Placental pericyte (primary cell): Measurements from ENCODE around the gene OR8B4. TPM values are rescaled to one million over a fixed set of nuclear protein-coding genes. Genes with fewer than 3 reads are reported as not detected.

Experiments
- total RNA-seq: library from RNA; depleted of rRNA; stranded (reverse); fragments of >200 nt; gene quantifications from 2 replicates; pipeline ENCODE4 v1.2.3, GENCODE V29; 2012

OR8B4 gene
- not detected in 2 replicates for total RNA-seq

GRCh38 chr11:124424384-124424921, at the start of gene OR8B4:
TSS of gene OR8B4 (minus strand) at chr11:124424871. CDS start at chr11:124424871, 0 bp downstream.

DNA sequence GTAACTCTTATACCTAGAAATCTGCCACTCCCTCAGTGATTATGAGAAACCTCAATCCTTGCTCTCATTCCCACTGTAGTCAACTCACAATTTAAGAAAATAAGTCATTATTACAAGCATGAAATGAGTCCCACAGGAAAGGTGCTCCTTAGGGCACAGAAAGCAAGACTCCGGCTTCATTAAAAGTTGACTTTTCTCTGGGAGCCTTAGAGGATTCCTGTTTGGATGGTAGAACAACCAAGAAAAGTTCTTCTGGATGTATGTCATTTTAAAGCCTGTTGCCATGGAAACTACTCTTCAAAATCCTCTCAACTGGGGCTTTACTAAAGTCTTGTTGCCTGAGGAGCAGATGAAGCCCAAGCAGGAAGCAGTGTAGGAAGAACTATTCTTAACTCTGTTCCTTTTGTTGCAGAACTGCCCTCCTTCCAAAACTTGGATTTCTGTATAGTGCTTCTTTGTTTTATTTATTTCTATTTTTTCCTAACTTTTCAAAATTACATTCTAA, 21.0 kb upstream of the OR8B4 start, which contains the start of gene OR8B8:
OR8B8 (minus strand) TSS at position 51 of the 505 bp plus-strand sequence. CDS start 4,611 bp downstream, outside the sequence.

GRCh38 chr11:124398924-124399323, 25.7 kb downstream of the OR8B4 start, which contains the start of gene OR8B3:
TSS of gene OR8B3 (minus strand) at chr11:124399024. CDS start at chr11:124397351, 1,673 bp downstream.

GRCh38 chr11:124384399-124384798, 40.3 kb downstream of the OR8B4 start, which contains the start of gene OR8B2:
TSS of gene OR8B2 (minus strand) at chr11:124384499. CDS start at chr11:124383343, 1,156 bp downstream.

Other genes starting within 250 kb of the OR8B4 start
- under 0.01 TPM in 2 replicates for gene OR10D3, start 241.5 kb downstream of the OR8B4 start, total RNA-seq
- not detected in 2 replicates for gene OR8G1, start 183.8 kb downstream of the OR8B4 start, total RNA-seq
- not detected in 2 replicates for gene OR8G5, start 168.5 kb downstream of the OR8B4 start, total RNA-seq
- gene OR8D1, start 110.9 kb downstream of the OR8B4 start, total RNA-seq: not detected in 2 replicates
- gene OR8D2, start 104.7 kb downstream of the OR8B4 start, total RNA-seq: not detected in 2 replicates
- gene OR8B2, start 40.4 kb downstream of the OR8B4 start, total RNA-seq: not detected in 2 replicates
- not detected in 2 replicates for gene OR8B3, start 25.8 kb downstream of the OR8B4 start, total RNA-seq
- not detected in 2 replicates for gene OR8B8, start 20.8 kb upstream of the OR8B4 start, total RNA-seq
- not detected in 2 replicates for gene OR8B12, start 118.8 kb upstream of the OR8B4 start, total RNA-seq
- under 0.01 TPM in 2 replicates for gene OR8A1, start 145.1 kb upstream of the OR8B4 start, total RNA-seq
- not detected in 2 replicates for gene PANX3, start 186.6 kb upstream of the OR8B4 start, total RNA-seq
- 26.6 and 37.9 TPM in 2 replicates for gene TBRG1, start 198.0 kb upstream of the OR8B4 start, total RNA-seq
- gene SIAE, start 248.9 kb upstream of the OR8B4 start, total RNA-seq: 6.9 and 12.7 TPM in 2 replicates
- 5.0 and 7.9 TPM in 2 replicates for gene SPA17, start 249.0 kb upstream of the OR8B4 start, total RNA-seq